Endothelial cell of umbilical vein (primary cell): Measurements from ENCODE around the gene DEPDC5. TPM values are rescaled to one million over a fixed set of nuclear protein-coding genes. Genes with fewer than 3 reads are reported as not detected.

ENCODE experiments used
- BruUV-seq: library from RNA; stranded (reverse); fragments of 400-500 nt; replicated peaks from 2 replicates; lab custom pipeline; 2021; lab: Mats Ljungman, UMichigan
- CTCF ChIA-PET: fragments of 300-600, 350-600 bp; sonication (Branson Sonifier 250); formaldehyde crosslinking; loops from one replicate; lab custom pipeline; 2021; ENCODE audit warnings: antibody characterized with exemption, inconsistent platforms; lab: Charles Lee
- POLR2A ChIA-PET: fragments of 300-600, 350-600 bp; sonication (Branson Sonifier 250); formaldehyde crosslinking; loops from one replicate; lab custom pipeline; 2021; ENCODE audit warnings: antibody characterized with exemption, inconsistent platforms; lab: Charles Lee
- DNase-seq: peaks from one replicate; pipeline ENCODE4 v3.0.0-alpha.2; 2011; ENCODE audit warnings: low read depth, low spot score
- FAIRE-seq: peaks from 2 replicates; lab custom pipeline; 2011; peaks lifted over from hg19 to GRCh38; lab: Jason Lieb, UNC
- H2AFZ ChIP-seq: 2 replicates; pipeline ENCODE4 v1.6.0; 2012; ENCODE audit warnings: low read depth, low read length, control low read depth, inconsistent platforms
- H3K27ac ChIP-seq: 2 replicates; pipeline ENCODE4 v1.5.1; 2011; ENCODE audit warnings: low read depth, mild to moderate bottlenecking, control low read depth, low read length, moderate library complexity; ENCODE audit not compliant: insufficient read depth
- H3K27me3 ChIP-seq, 2 experiments: 2 replicates each; pipeline versions ENCODE4 v1.6.0 to v1.6.1; 2011; ENCODE audit warnings: low read length in 2 of 2, mixed read lengths in 1 of 2; ENCODE audit not compliant: control insufficient read depth in 2 of 2, insufficient read depth in 2 of 2
- H3K36me3 ChIP-seq, 2 experiments: 2 replicates in 1 of 2; 3 replicates in 1 of 2; pipeline ENCODE4 v1.5.1; 2011; ENCODE audit warnings: low read length in 2 of 2, mild to moderate bottlenecking in 1 of 2, moderate library complexity in 1 of 2; ENCODE audit not compliant: control insufficient read depth in 2 of 2, insufficient read depth in 2 of 2; ENCODE audit errors: extremely low read depth in 1 of 2
- H3K4me1 ChIP-seq: 3 replicates; pipeline ENCODE4 v1.5.1; 2011; ENCODE audit warnings: mild to moderate bottlenecking, low read length; ENCODE audit not compliant: control insufficient read depth, insufficient read depth; ENCODE audit errors: extremely low read depth
- H3K4me2 ChIP-seq: 2 replicates; pipeline ENCODE4 v1.6.1; 2011; ENCODE audit warnings: low read length, control low read depth, mixed read lengths; ENCODE audit not compliant: insufficient read depth
- H3K4me3 ChIP-seq, 3 experiments: fragments of 200-600 bp in 1 of 3; sonication (generic), shearing (Covaris generic) in 1 of 3; replicated peaks in 1 of 3; 2 replicates each; pipeline ENCODE4 v1.5.1; 2011 to 2016; ENCODE audit warnings: control low read depth in 3 of 3, low read length in 3 of 3, mild to moderate bottlenecking in 2 of 3, inconsistent platforms in 1 of 3, low read depth in 1 of 3, moderate library complexity in 1 of 3; ENCODE audit not compliant: insufficient read depth in 1 of 3
- H3K79me2 ChIP-seq: 2 replicates; pipeline ENCODE4 v1.6.0; 2012; ENCODE audit warnings: low read length, inconsistent platforms; ENCODE audit not compliant: control insufficient read depth, insufficient read depth
- H3K9ac ChIP-seq: replicated peaks from 2 replicates; pipeline ENCODE3; 2011; ENCODE audit warnings: low read length, control low read depth; ENCODE audit not compliant: insufficient read depth; ENCODE audit errors: extremely low read depth
- H3K9me1 ChIP-seq: replicated peaks from 3 replicates; pipeline ENCODE4 v1.6.0; 2011; ENCODE audit warnings: mild to moderate bottlenecking, low read length; ENCODE audit not compliant: control insufficient read depth, insufficient read depth; ENCODE audit errors: extremely low read depth
- H3K9me3 ChIP-seq: replicated peaks from 2 replicates; pipeline ENCODE4 v1.5.1; 2012; ENCODE audit warnings: low read length, inconsistent platforms; ENCODE audit not compliant: control insufficient read depth, insufficient read depth
- H4K20me1 ChIP-seq: replicated peaks from 2 replicates; pipeline ENCODE3; 2011; ENCODE audit warnings: mild to moderate bottlenecking, low read length; ENCODE audit not compliant: control insufficient read depth, insufficient read depth; ENCODE audit errors: extremely low read depth
- EZH2 ChIP-seq: IDR thresholded peaks from 2 replicates; pipeline ENCODE4 v1.6.1; 2012; ENCODE audit warnings: borderline replicate concordance, low read depth, mild to moderate bottlenecking, moderate library complexity, low read length, inconsistent platforms; ENCODE audit not compliant: severe bottlenecking
- FOS ChIP-seq: IDR thresholded peaks from 2 replicates; pipeline ENCODE4 v1.6.1; 2011; ENCODE audit warnings: mild to moderate bottlenecking, low read length, moderate library complexity, borderline replicate concordance; ENCODE audit not compliant: insufficient read depth
- GATA2 ChIP-seq: IDR thresholded peaks from 2 replicates; pipeline ENCODE4 v1.7.0; 2011; ENCODE audit warnings: low read depth, mild to moderate bottlenecking, moderate library complexity, mixed read lengths, low read length; ENCODE audit not compliant: insufficient read length, insufficient read depth
- JUN ChIP-seq: IDR thresholded peaks from 2 replicates; pipeline ENCODE4 v1.6.1; 2011; ENCODE audit warnings: borderline replicate concordance, low read depth; ENCODE audit not compliant: insufficient read length, insufficient read depth
- MAX ChIP-seq: IDR thresholded peaks from 2 replicates; pipeline ENCODE4 v1.6.1; 2011; ENCODE audit not compliant: insufficient read depth, insufficient read length
- MYC ChIP-seq: IDR thresholded peaks from one replicate; pipeline ENCODE4 v1.6.1; 2011; ENCODE audit warnings: mild to moderate bottlenecking, low read depth, low read length
- POLR2A ChIP-seq: IDR thresholded peaks from 2 replicates; pipeline ENCODE4 v1.6.1; 2012; ENCODE audit warnings: low read depth, mild to moderate bottlenecking, control low read depth, low read length
- POLR2AphosphoS5 ChIP-seq: IDR thresholded peaks from 2 replicates; pipeline ENCODE4 v1.6.1; 2012; ENCODE audit warnings: low read depth, mild to moderate bottlenecking, control low read depth, low read length, moderate library complexity; ENCODE audit not compliant: insufficient read depth
- dilution Hi-C: fragments of 300-500 bp; cut with MboI; formaldehyde crosslinking; loops from one replicate; pipeline ENCODE4 v1.15.0; 2019; ENCODE audit warnings: low sequenced_read_pairs; ENCODE audit not compliant: extremely low pct_ligation_motif_present
- intact Hi-C: fragments of 100-400 bp; cut with micrococcal nuclease; formaldehyde crosslinking; loops from one replicate; pipeline ENCODE4 v1.10.0; 2022
- polyA plus RNA-seq, 4 experiments: library from polyadenylated mRNA; depleted of rRNA in 3 of 4; stranded (reverse) in 3 of 4; unstranded in 1 of 4; fragments of >200 nt; gene quantifications; 2 replicates each; pipeline versions ENCODE4 v1.2.1 to v1.2.3, GENCODE V29; 2011 to 2012; ENCODE audit warnings: missing spikeins in 1 of 4
- total RNA-seq: library from RNA; stranded (reverse); gene quantifications from 2 replicates; pipeline ENCODE4 v1.2.3, GENCODE V29; 2021

The DEPDC5 gene
- total and polyA plus RNA-seq, 2 donors (not counting 3 experiments of a cell fraction or from before 2014, with no cell fraction given) = 13.1 to 36.6 TPM

DNA sequence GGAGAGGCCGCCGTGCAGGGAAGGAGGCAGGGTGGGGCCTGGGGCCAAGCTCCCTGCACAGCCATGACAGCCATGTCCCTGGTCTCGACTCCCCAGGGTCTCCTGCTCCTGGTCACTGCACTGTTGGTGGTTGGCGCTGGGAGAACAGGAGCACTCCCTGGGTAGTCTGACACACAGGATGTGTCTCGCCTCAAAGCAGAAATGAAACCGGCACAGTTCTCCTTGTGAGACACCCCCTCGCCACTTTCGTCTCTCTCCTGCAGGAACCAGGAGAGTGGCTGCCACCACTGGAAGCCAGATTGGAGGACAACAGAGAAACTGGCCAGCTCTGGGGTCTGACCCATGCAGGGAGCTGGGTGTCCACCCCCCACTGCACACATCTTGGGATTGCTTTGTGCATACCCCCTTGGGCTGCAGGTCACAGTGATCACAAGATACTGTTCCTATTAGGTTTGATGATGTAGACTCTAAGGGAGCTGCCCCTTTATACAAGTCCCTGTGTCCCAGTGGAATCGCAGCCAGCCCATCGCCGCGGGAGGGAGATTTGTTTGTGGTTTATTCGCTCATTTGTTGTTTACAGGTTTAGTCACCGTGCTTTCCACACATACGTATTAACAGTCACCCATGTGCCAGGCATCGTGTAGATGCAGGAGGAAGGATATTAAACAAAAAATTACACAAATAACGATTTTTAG lies 163.6 kb downstream of the DEPDC5 start:
- BruUV-seq = no TSS peak
- ChIA-PET POLR2A (no interaction called here), CTCF (interaction anchor here (1.2 kb wide), 1 partner anchor 9 kb away, joined by 3 read pairs; no protein-coding TSS in a partner anchor)
- no peak for TF ChIP-seq MYC
- TF ChIP-seq POLR2AphosphoS5 = no peak
- no peak for TF ChIP-seq EZH2
- no peak for TF ChIP-seq MAX
- no peak for TF ChIP-seq JUN
- TF ChIP-seq GATA2 = no peak
- no peak for TF ChIP-seq POLR2A
- Histone ChIP-seq H3K9me3 (no peaks in the 10 kb centered on the region), H3K79me2 (no peaks in the 10 kb centered on the region), H3K27me3 (peaks cover 0 to 5% of the 10 kb centered on the region in 2 experiments), H3K27ac (no peak overlapping the region), H2AFZ (no peak overlapping the region), H3K9me1 (no peaks in the 10 kb centered on the region), H3K4me1 (peaks cover under 1% of the 10 kb centered on the region), H3K4me3 (no peak overlapping the region), H3K9ac (no peak overlapping the region), H3K36me3 (no peaks in the 10 kb centered on the region), H3K4me2 (no peak overlapping the region), H4K20me1 (no peaks in the 10 kb centered on the region)
- FAIRE-seq (no peak), DNase-seq (no peak)
- intact Hi-C loops = no loop called here
- dilution Hi-C loops = no loop called here

- Histone ChIP-seq H3K79me2 (no peaks in the 10 kb centered on the region), H3K9me3 (no peaks in the 10 kb centered on the region), H4K20me1 (no peaks in the 10 kb centered on the region), H3K27me3 (peaks cover 0 to 5% of the 10 kb centered on the region in 2 experiments), H3K9ac (no peak overlapping the region), H3K36me3 (no peaks in the 10 kb centered on the region), H3K9me1 (no peaks in the 10 kb centered on the region), H2AFZ (no peak overlapping the region), H3K4me2 (no peak overlapping the region), H3K4me1 (peaks cover 12% of the 10 kb centered on the region), H3K4me3 (no peak overlapping the region), H3K27ac (no peak overlapping the region)
- intact Hi-C loops = no loop called here
- DNase-seq (no peak), FAIRE-seq (no peak)
- dilution Hi-C loops = no loop called here
- no TSS peak for BruUV-seq
- ChIA-PET POLR2A (no interaction called here), CTCF (interaction anchor here (0.8 to 1.8 kb wide), 2 partner anchors 12 to 49 kb away, joined by 3 to 5 read pairs; no protein-coding TSS in a partner anchor)
- TF ChIP-seq POLR2AphosphoS5 (no peak), JUN (no peak), FOS (no peak), POLR2A (no peak), EZH2 (no peak), MYC (no peak), MAX (no peak), GATA2 (no peak)
Measured at GRCh38 chr22:31919730-31920129, 165.9 kb downstream of the DEPDC5 start.
